Activated naive CD4-positive, alpha-beta T cell treated with anti-CD3 and anti-CD28 coated beads, Interleukin-2, amount 50 U/mL, for 24 hours (primary cell): ENCODE results near the gene SLC25A2.
"Not testable (repeated sequence)": the region's sequence is repeated elsewhere in the genome, so short reads cannot be mapped to it uniquely, and the experiment has no call there.

Experiments
- H3K27ac Mint-ChIP-seq: one replicate; pipeline ENCODE4 v1.8.0; 2021; ENCODE audit warnings: mild to moderate bottlenecking, mixed read lengths
- H3K27me3 Mint-ChIP-seq: one replicate; pipeline ENCODE4 v1.8.0; 2021; ENCODE audit warnings: mixed read lengths
- H3K36me3 Mint-ChIP-seq: one replicate; pipeline ENCODE4 v1.8.0; 2021; ENCODE audit warnings: mixed read lengths
- H3K4me1 Mint-ChIP-seq: one replicate; pipeline ENCODE4 v1.8.0; 2021; ENCODE audit warnings: mixed read lengths
- H3K4me3 Mint-ChIP-seq: one replicate; pipeline ENCODE4 v1.8.0; 2021; ENCODE audit warnings: mild to moderate bottlenecking, mixed read lengths
- H3K9me3 Mint-ChIP-seq: one replicate; pipeline ENCODE4 v1.8.0; 2021; ENCODE audit warnings: mixed read lengths

Gene SLC25A2

GRCh38 chr5:141303756-141304155 lies at the start of gene SLC25A2:
Gene SLC25A2 (minus strand): TSS chr5:141304049. CDS start chr5:141303865, 184 bp downstream.
- Mint-ChIP-seq H3K9me3 (peaks cover 24% of the 10 kb centered on the region), H3K4me3 (no peak within 1 kb of the TSS), H3K36me3 (peaks cover 33% of the 10 kb centered on the region), H3K27ac (no peak within 1 kb of the TSS), H3K27me3 (no peaks in the 10 kb centered on the region), H3K4me1 (no peaks in the 10 kb centered on the region)

GRCh38 chr5:141351591-141351990 lies 47.7 kb upstream of the SLC25A2 start:
- H3K27ac Mint-ChIP-seq = no peak overlapping the region
- H3K9me3 Mint-ChIP-seq = peaks cover 24% of the 10 kb centered on the region
- peaks cover 13% of the 10 kb centered on the region for H3K36me3 Mint-ChIP-seq
- H3K27me3 Mint-ChIP-seq = peaks cover 57% of the 10 kb centered on the region
- no peak overlapping the region for H3K4me3 Mint-ChIP-seq
- H3K4me1 Mint-ChIP-seq = no peaks in the 10 kb centered on the region

- H3K9me3 Mint-ChIP-seq = peaks cover 31% of the 10 kb centered on the region
- H3K36me3 Mint-ChIP-seq = peaks cover 18% of the 10 kb centered on the region
- H3K4me1 Mint-ChIP-seq = no peaks in the 10 kb centered on the region
- H3K4me3 Mint-ChIP-seq = no peak within 1 kb of the TSS
- peak within 1 kb of the TSS; percentile 80 for H3K27ac Mint-ChIP-seq
- H3K27me3 Mint-ChIP-seq = peaks cover 55% of the 10 kb centered on the region
Measured at GRCh38 chr5:141349917-141350619, 46.2 kb upstream of the SLC25A2 start, which contains the start of gene PCDHGB1. Gene PCDHGB1 (plus strand): TSS chr5:141350099. CDS start chr5:141350261, 162 bp downstream.

GRCh38 chr5:141346017-141346416 lies 42.2 kb upstream of the SLC25A2 start:
- H3K27ac Mint-ChIP-seq = not testable (repeated sequence)
- Mint-ChIP-seq H3K27me3 (peaks cover 66% of the 10 kb centered on the region), H3K36me3 (peaks cover 20% of the 10 kb centered on the region)

GRCh38 chr5:141345327-141345726 lies 41.5 kb upstream of the SLC25A2 start:
- Mint-ChIP-seq H3K4me3 (no peak overlapping the region), H3K4me1 (no peaks in the 10 kb centered on the region), H3K36me3 (peaks cover 21% of the 10 kb centered on the region), H3K9me3 (peaks cover 33% of the 10 kb centered on the region), H3K27me3 (peaks cover 63% of the 10 kb centered on the region), H3K27ac (no peak overlapping the region)

More at GRCh38 chr5:141346017-141346416, 42.2 kb upstream of the SLC25A2 start:
- not testable (repeated sequence) for H3K4me1 Mint-ChIP-seq, H3K4me3 Mint-ChIP-seq
- peaks cover 33% of the 10 kb centered on the region for H3K9me3 Mint-ChIP-seq

GRCh38 chr5:141343953-141344463 lies 40.2 kb upstream of the SLC25A2 start:
- Mint-ChIP-seq H3K36me3 (peaks cover 22% of the 10 kb centered on the region), H3K27me3 (peaks cover 58% of the 10 kb centered on the region), H3K4me3 (no peak overlapping the region), H3K4me1 (no peaks in the 10 kb centered on the region), H3K9me3 (peaks cover 35% of the 10 kb centered on the region), H3K27ac (no peak overlapping the region)

GRCh38 chr5:141343242-141343952 lies 39.5 kb upstream of the SLC25A2 start, which contains the start of gene PCDHGA3:
Gene PCDHGA3 (plus strand): TSS chr5:141343829. CDS start chr5:141344034, 205 bp downstream.
- H3K4me3 Mint-ChIP-seq = no peak within 1 kb of the TSS
- no peaks in the 10 kb centered on the region for H3K4me1 Mint-ChIP-seq
- H3K9me3 Mint-ChIP-seq = peaks cover 32% of the 10 kb centered on the region
- H3K27me3 Mint-ChIP-seq = peaks cover 58% of the 10 kb centered on the region
- H3K27ac Mint-ChIP-seq = no peak within 1 kb of the TSS
- H3K36me3 Mint-ChIP-seq = peaks cover 20% of the 10 kb centered on the region

GRCh38 chr5:141342773-141343172 lies 38.9 kb upstream of the SLC25A2 start:
- no peak overlapping the region for H3K4me3 Mint-ChIP-seq
- peaks cover 61% of the 10 kb centered on the region for H3K27me3 Mint-ChIP-seq
- H3K9me3 Mint-ChIP-seq = peaks cover 38% of the 10 kb centered on the region
- H3K4me1 Mint-ChIP-seq = no peaks in the 10 kb centered on the region
- H3K27ac Mint-ChIP-seq = no peak overlapping the region
- H3K36me3 Mint-ChIP-seq = peaks cover 20% of the 10 kb centered on the region

GRCh38 chr5:141340781-141341354 lies 37.0 kb upstream of the SLC25A2 start:
- not testable (repeated sequence) for H3K4me3 Mint-ChIP-seq, H3K4me1 Mint-ChIP-seq, H3K27ac Mint-ChIP-seq
- peaks cover 68% of the 10 kb centered on the region for H3K27me3 Mint-ChIP-seq
- peaks cover 44% of the 10 kb centered on the region for H3K9me3 Mint-ChIP-seq
- peaks cover 27% of the 10 kb centered on the region for H3K36me3 Mint-ChIP-seq

GRCh38 chr5:141338538-141339306 lies 34.9 kb upstream of the SLC25A2 start, which contains the start of gene PCDHGA2:
Gene PCDHGA2 (plus strand): TSS chr5:141338760.
- H3K27ac Mint-ChIP-seq = no peak within 1 kb of the TSS
- H3K9me3 Mint-ChIP-seq = peaks cover 52% of the 10 kb centered on the region
- no peaks in the 10 kb centered on the region for H3K4me1 Mint-ChIP-seq
- H3K36me3 Mint-ChIP-seq = peaks cover 33% of the 10 kb centered on the region
- H3K27me3 Mint-ChIP-seq = peaks cover 69% of the 10 kb centered on the region
- H3K4me3 Mint-ChIP-seq = no peak within 1 kb of the TSS

- H3K27me3 Mint-ChIP-seq = peaks cover 63% of the 10 kb centered on the region
- H3K36me3 Mint-ChIP-seq = peaks cover 39% of the 10 kb centered on the region
- not testable (repeated sequence) for H3K27ac Mint-ChIP-seq, H3K4me3 Mint-ChIP-seq, H3K4me1 Mint-ChIP-seq
- H3K9me3 Mint-ChIP-seq = peaks cover 38% of the 10 kb centered on the region
Measured at GRCh38 chr5:141332571-141332970, 28.7 kb upstream of the SLC25A2 start.

GRCh38 chr5:141330299-141331080 lies 26.6 kb upstream of the SLC25A2 start, which contains the start of gene PCDHGA1:
Gene PCDHGA1 (plus strand): TSS chr5:141330514.
- peaks cover 5% of the 10 kb centered on the region for H3K4me1 Mint-ChIP-seq
- H3K4me3 Mint-ChIP-seq = no peak within 1 kb of the TSS
- H3K9me3 Mint-ChIP-seq = peaks cover 20% of the 10 kb centered on the region
- peaks cover 59% of the 10 kb centered on the region for H3K27me3 Mint-ChIP-seq
- H3K27ac Mint-ChIP-seq = no peak within 1 kb of the TSS
- peaks cover 37% of the 10 kb centered on the region for H3K36me3 Mint-ChIP-seq

- Mint-ChIP-seq H3K9me3 (peaks cover 9% of the 10 kb centered on the region), H3K36me3 (peaks cover 26% of the 10 kb centered on the region), H3K4me3 (no peak overlapping the region), H3K27ac (no peak overlapping the region), H3K27me3 (peaks cover 46% of the 10 kb centered on the region), H3K4me1 (peaks cover 5% of the 10 kb centered on the region)
Measured at GRCh38 chr5:141328231-141328630, 24.4 kb upstream of the SLC25A2 start.

- peaks cover 16% of the 10 kb centered on the region for H3K9me3 Mint-ChIP-seq
- peaks cover 29% of the 10 kb centered on the region for H3K36me3 Mint-ChIP-seq
- H3K27ac Mint-ChIP-seq = peak overlapping the region; percentile 92
- peaks cover 35% of the 10 kb centered on the region for H3K27me3 Mint-ChIP-seq
- H3K4me3 Mint-ChIP-seq = peak overlapping the region; percentile 96
- peaks cover 5% of the 10 kb centered on the region for H3K4me1 Mint-ChIP-seq
Measured at GRCh38 chr5:141326088-141326854, 22.4 kb upstream of the SLC25A2 start.
